SK-N-SH (cell line): Measurements from ENCODE around the gene RECK.

Experiments used
- CTCF ChIP-seq: fragments of 200-600 bp; sonication (generic); IDR thresholded peaks from 2 replicates; pipeline ENCODE4 v1.6.1; 2017; ENCODE audit warnings: antibody characterized with exemption, mild to moderate bottlenecking, moderate library complexity
- EP300 ChIP-seq, 2 experiments: IDR thresholded peaks; 2 replicates each; pipeline versions ENCODE4 v1.4.0 to v1.6.1; 2012; ENCODE audit warnings: borderline replicate concordance in 1 of 2, low read depth in 1 of 2, low read length in 1 of 2
- EZH2phosphoT487 ChIP-seq: fragments of 200-600 bp; sonication (generic); IDR thresholded peaks from 2 replicates; pipeline ENCODE4 v1.6.1; 2017; ENCODE audit warnings: low read depth, mixed run types, mild to moderate bottlenecking, antibody characterized with exemption, moderate library complexity, borderline replicate concordance
- FOSL2 ChIP-seq: IDR thresholded peaks from 2 replicates; pipeline ENCODE4 v1.4.0; 2012; ENCODE audit warnings: low read depth, mild to moderate bottlenecking, moderate library complexity, borderline replicate concordance
- FOXJ3 ChIP-seq: sonication (generic); formaldehyde crosslinking; IDR thresholded peaks from 2 replicates; pipeline ENCODE4 v1.5.1; 2020; ENCODE audit warnings: mild to moderate bottlenecking, missing genetic modification reagents
- JUND ChIP-seq: IDR thresholded peaks from 2 replicates; pipeline ENCODE4 v1.4.0; 2012
- MEF2A ChIP-seq: IDR thresholded peaks from 2 replicates; pipeline ENCODE4 v1.4.0; 2012; ENCODE audit warnings: low read depth, borderline replicate concordance
- NRF1 ChIP-seq: IDR thresholded peaks from 2 replicates; pipeline ENCODE4 v1.6.1; 2012; ENCODE audit warnings: low read depth, mild to moderate bottlenecking, low read length
- POLR2AphosphoS5 ChIP-seq: IDR thresholded peaks from 2 replicates; pipeline ENCODE4 v1.6.1; 2012; ENCODE audit warnings: low read depth, low read length
- RCOR1 ChIP-seq: fragments of 150-350 bp; IDR thresholded peaks from 2 replicates; pipeline ENCODE4 v1.6.1; 2017; ENCODE audit warnings: antibody characterized with exemption, low read length
- RXRA ChIP-seq: IDR thresholded peaks from 2 replicates; pipeline ENCODE4 v1.4.0; 2012; ENCODE audit warnings: low read depth, mild to moderate bottlenecking, borderline replicate concordance
- TCF12 ChIP-seq: IDR thresholded peaks from 2 replicates; pipeline ENCODE4 v1.4.0; 2012
- YY1 ChIP-seq: IDR thresholded peaks from 2 replicates; pipeline ENCODE4 v1.4.0; 2012; ENCODE audit warnings: low read depth, mild to moderate bottlenecking
- TF ChIP-seq, protein P1 (sequence below): fragments of 150-350 bp; IDR thresholded peaks from 2 replicates; pipeline ENCODE4 v1.6.1; 2017; ENCODE audit warnings: antibody characterized with exemption, low read length, low read depth, borderline replicate concordance

DNA sequence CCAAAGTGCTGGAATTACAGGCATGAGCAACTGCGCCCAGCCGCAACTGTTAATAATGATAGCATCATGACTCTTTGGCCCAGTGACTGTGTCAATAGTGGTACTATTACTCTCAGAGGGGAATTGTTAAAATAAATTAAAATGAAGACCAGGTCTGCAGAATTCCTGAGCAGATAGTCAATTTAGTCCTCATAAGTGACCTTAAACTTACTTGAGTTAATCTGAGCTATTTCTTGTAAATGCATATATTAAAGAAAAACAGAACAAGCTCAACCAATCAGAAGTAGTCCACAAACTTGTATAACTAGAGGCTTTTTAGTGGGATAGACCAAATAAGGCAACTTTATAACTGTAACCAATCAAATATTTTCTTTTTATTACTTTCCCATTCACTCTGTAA is 1.7 kb upstream of the RECK start:
- TF ChIP-seq RXRA (no peak), EP300 (IDR thresholded peaks at IDR 0.05; ENCODE audit: borderline replicate concordance in 1 of 2, low read depth in 1 of 2, low read length in 1 of 2) (no peak), YY1 (no peak), POLR2AphosphoS5 (no peak), CTCF (no peak), RCOR1 (no peak), FOXJ3 (CRISPR knock-in tag) (no peak), FOSL2 (no peak), JUND (no peak), TCF12 (no peak), NRF1 (no peak), MEF2A (no peak), EZH2phosphoT487 (no peak)
- TF ChIP-seq, protein P1, sequence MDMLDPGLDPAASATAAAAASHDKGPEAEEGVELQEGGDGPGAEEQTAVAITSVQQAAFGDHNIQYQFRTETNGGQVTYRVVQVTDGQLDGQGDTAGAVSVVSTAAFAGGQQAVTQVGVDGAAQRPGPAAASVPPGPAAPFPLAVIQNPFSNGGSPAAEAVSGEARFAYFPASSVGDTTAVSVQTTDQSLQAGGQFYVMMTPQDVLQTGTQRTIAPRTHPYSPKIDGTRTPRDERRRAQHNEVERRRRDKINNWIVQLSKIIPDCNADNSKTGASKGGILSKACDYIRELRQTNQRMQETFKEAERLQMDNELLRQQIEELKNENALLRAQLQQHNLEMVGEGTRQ = no peak
